Measurements from ENCODE around the gene AUTS2.

AUTS2 gene

GRCh38 chr7:70573071-70573661 is 974.9 kb downstream of the AUTS2 start:
- H3K4me1 ChIP-seq (ENCODE audit: control insufficient read depth in 1 of 2, insufficient read depth in 2 of 2, low read length in 2 of 2) = no peaks in the 10 kb centered on the region
- H3K36me3 ChIP-seq (ENCODE audit: control insufficient read depth in 1 of 2, insufficient read depth in 2 of 2, low read length in 2 of 2) = no peaks in the 10 kb centered on the region
- no peaks in the 10 kb centered on the region for H3K9me3 ChIP-seq (ENCODE audit: control insufficient read depth in 1 of 2, low read length in 2 of 2)
- H3K27me3 ChIP-seq (ENCODE audit: low read depth, low read length) = no peaks in the 10 kb centered on the region
- no peak overlapping the region for H3K27ac ChIP-seq (ENCODE audit: low read length)
- no peak overlapping the region for H3K4me3 ChIP-seq (ENCODE audit: low read depth in 1 of 2, low read length in 2 of 2)

- Histone ChIP-seq H3K4me3 (ENCODE audit: low read depth in 1 of 2, low read length in 2 of 2) (no peak overlapping the region), H3K27me3 (ENCODE audit: low read depth, low read length) (no peaks in the 10 kb centered on the region), H3K9me3 (ENCODE audit: control insufficient read depth in 1 of 2, low read length in 2 of 2) (no peaks in the 10 kb centered on the region), H3K27ac (ENCODE audit: low read length) (no peak overlapping the region), H3K4me1 (ENCODE audit: control insufficient read depth in 1 of 2, insufficient read depth in 2 of 2, low read length in 2 of 2) (no peaks in the 10 kb centered on the region), H3K36me3 (ENCODE audit: control insufficient read depth in 1 of 2, insufficient read depth in 2 of 2, low read length in 2 of 2) (no peaks in the 10 kb centered on the region)
These were observed 975.4 kb downstream of the AUTS2 start for GRCh38 chr7:70573696-70574095.

GRCh38 chr7:70574314-70574834 is 976.1 kb downstream of the AUTS2 start:
- H3K4me3 ChIP-seq (ENCODE audit: low read depth in 1 of 2, low read length in 2 of 2) = no peak overlapping the region
- no peaks in the 10 kb centered on the region for H3K4me1 ChIP-seq (ENCODE audit: control insufficient read depth in 1 of 2, insufficient read depth in 2 of 2, low read length in 2 of 2)
- no peaks in the 10 kb centered on the region for H3K27me3 ChIP-seq (ENCODE audit: low read depth, low read length)
- H3K27ac ChIP-seq (ENCODE audit: low read length) = no peak overlapping the region
- H3K36me3 ChIP-seq (ENCODE audit: control insufficient read depth in 1 of 2, insufficient read depth in 2 of 2, low read length in 2 of 2) = no peaks in the 10 kb centered on the region
- H3K9me3 ChIP-seq (ENCODE audit: control insufficient read depth in 1 of 2, low read length in 2 of 2) = no peaks in the 10 kb centered on the region

GRCh38 chr7:70574970-70575799 is 976.9 kb downstream of the AUTS2 start:
- no peaks in the 10 kb centered on the region for H3K36me3 ChIP-seq (ENCODE audit: control insufficient read depth in 1 of 2, insufficient read depth in 2 of 2, low read length in 2 of 2)
- H3K4me3 ChIP-seq (ENCODE audit: low read depth in 1 of 2, low read length in 2 of 2) = no peak overlapping the region
- no peak overlapping the region for H3K27ac ChIP-seq (ENCODE audit: low read length)
- H3K27me3 ChIP-seq (ENCODE audit: low read depth, low read length) = no peaks in the 10 kb centered on the region
- H3K4me1 ChIP-seq (ENCODE audit: control insufficient read depth in 1 of 2, insufficient read depth in 2 of 2, low read length in 2 of 2) = no peaks in the 10 kb centered on the region
- H3K9me3 ChIP-seq (ENCODE audit: control insufficient read depth in 1 of 2, low read length in 2 of 2) = no peaks in the 10 kb centered on the region

GRCh38 chr7:70577078-70577477 is 978.8 kb downstream of the AUTS2 start:
- Histone ChIP-seq H3K9me3 (ENCODE audit: control insufficient read depth in 1 of 2, low read length in 2 of 2) (no peaks in the 10 kb centered on the region), H3K27me3 (ENCODE audit: low read depth, low read length) (no peaks in the 10 kb centered on the region), H3K36me3 (ENCODE audit: control insufficient read depth in 1 of 2, insufficient read depth in 2 of 2, low read length in 2 of 2) (no peaks in the 10 kb centered on the region), H3K4me3 (ENCODE audit: low read depth in 1 of 2, low read length in 2 of 2) (no peak overlapping the region), H3K27ac (ENCODE audit: low read length) (no peak overlapping the region), H3K4me1 (ENCODE audit: control insufficient read depth in 1 of 2, insufficient read depth in 2 of 2, low read length in 2 of 2) (no peaks in the 10 kb centered on the region)

GRCh38 chr7:70578131-70578530 is 979.9 kb downstream of the AUTS2 start:
- Histone ChIP-seq H3K4me3 (ENCODE audit: low read depth in 1 of 2, low read length in 2 of 2) (no peak overlapping the region), H3K36me3 (ENCODE audit: control insufficient read depth in 1 of 2, insufficient read depth in 2 of 2, low read length in 2 of 2) (no peaks in the 10 kb centered on the region), H3K27ac (ENCODE audit: low read length) (no peak overlapping the region), H3K27me3 (ENCODE audit: low read depth, low read length) (no peaks in the 10 kb centered on the region), H3K9me3 (ENCODE audit: control insufficient read depth in 1 of 2, low read length in 2 of 2) (no peaks in the 10 kb centered on the region), H3K4me1 (ENCODE audit: control insufficient read depth in 1 of 2, insufficient read depth in 2 of 2, low read length in 2 of 2) (peaks cover 0 to 3% of the 10 kb centered on the region in 2 donors)

GRCh38 chr7:70579397-70580097 is 981.3 kb downstream of the AUTS2 start:
- Histone ChIP-seq H3K27ac (ENCODE audit: low read length) (no peak overlapping the region), H3K36me3 (ENCODE audit: control insufficient read depth in 1 of 2, insufficient read depth in 2 of 2, low read length in 2 of 2) (no peaks in the 10 kb centered on the region), H3K9me3 (ENCODE audit: control insufficient read depth in 1 of 2, low read length in 2 of 2) (no peaks in the 10 kb centered on the region), H3K4me1 (ENCODE audit: control insufficient read depth in 1 of 2, insufficient read depth in 2 of 2, low read length in 2 of 2) (peaks cover 0 to 4% of the 10 kb centered on the region in 2 donors), H3K4me3 (ENCODE audit: low read depth in 1 of 2, low read length in 2 of 2) (no peak overlapping the region), H3K27me3 (ENCODE audit: low read depth, low read length) (no peaks in the 10 kb centered on the region)

- Histone ChIP-seq H3K27me3 (ENCODE audit: low read depth, low read length) (no peaks in the 10 kb centered on the region), H3K9me3 (ENCODE audit: control insufficient read depth in 1 of 2, low read length in 2 of 2) (no peaks in the 10 kb centered on the region), H3K27ac (ENCODE audit: low read length) (no peak overlapping the region), H3K4me3 (ENCODE audit: low read depth in 1 of 2, low read length in 2 of 2) (no peak overlapping the region), H3K36me3 (ENCODE audit: control insufficient read depth in 1 of 2, insufficient read depth in 2 of 2, low read length in 2 of 2) (no peaks in the 10 kb centered on the region), H3K4me1 (ENCODE audit: control insufficient read depth in 1 of 2, insufficient read depth in 2 of 2, low read length in 2 of 2) (peaks cover 0 to 4% of the 10 kb centered on the region in 2 donors)
These were observed 981.9 kb downstream of the AUTS2 start for GRCh38 chr7:70580161-70580560.

- H3K9me3 ChIP-seq (ENCODE audit: control insufficient read depth in 1 of 2, low read length in 2 of 2) = no peaks in the 10 kb centered on the region
- no peak overlapping the region for H3K27ac ChIP-seq (ENCODE audit: low read length)
- H3K36me3 ChIP-seq (ENCODE audit: control insufficient read depth in 1 of 2, insufficient read depth in 2 of 2, low read length in 2 of 2) = no peaks in the 10 kb centered on the region
- no peak overlapping the region for H3K4me3 ChIP-seq (ENCODE audit: low read depth in 1 of 2, low read length in 2 of 2)
- peaks cover 0 to 4% of the 10 kb centered on the region in 2 donors for H3K4me1 ChIP-seq (ENCODE audit: control insufficient read depth in 1 of 2, insufficient read depth in 2 of 2, low read length in 2 of 2)
- no peaks in the 10 kb centered on the region for H3K27me3 ChIP-seq (ENCODE audit: low read depth, low read length)
These were observed 984.9 kb downstream of the AUTS2 start for GRCh38 chr7:70582927-70583895.

- H3K27me3 ChIP-seq (ENCODE audit: low read depth, low read length) = no peaks in the 10 kb centered on the region
- H3K36me3 ChIP-seq (ENCODE audit: control insufficient read depth in 1 of 2, insufficient read depth in 2 of 2, low read length in 2 of 2) = no peaks in the 10 kb centered on the region
- H3K9me3 ChIP-seq (ENCODE audit: control insufficient read depth in 1 of 2, low read length in 2 of 2) = no peaks in the 10 kb centered on the region
- peaks cover 0 to 4% of the 10 kb centered on the region in 2 donors for H3K4me1 ChIP-seq (ENCODE audit: control insufficient read depth in 1 of 2, insufficient read depth in 2 of 2, low read length in 2 of 2)
- H3K4me3 ChIP-seq (ENCODE audit: low read depth in 1 of 2, low read length in 2 of 2) = no peak overlapping the region
- H3K27ac ChIP-seq (ENCODE audit: low read length) = no peak overlapping the region
These were observed 985.9 kb downstream of the AUTS2 start for GRCh38 chr7:70583965-70584883.

Data from muscle layer of duodenum (tissue), 2 donors.